IPS DF 4.7 (cell line): ENCODE data around the gene SSTR3.

Source experiments
- DNase-seq: peaks from one replicate; pipeline ENCODE4 v3.0.0-alpha.2; 2013; ENCODE audit warnings: low spot score; ENCODE audit errors: extremely low read depth

The SSTR3 gene

GRCh38 chr22:37229012-37229804, 16.9 kb upstream of the SSTR3 start:
- DNase-seq: no peak

- DNase-seq: no peak
Measured at GRCh38 chr22:37228106-37229011, 16.1 kb upstream of the SSTR3 start.

DNA sequence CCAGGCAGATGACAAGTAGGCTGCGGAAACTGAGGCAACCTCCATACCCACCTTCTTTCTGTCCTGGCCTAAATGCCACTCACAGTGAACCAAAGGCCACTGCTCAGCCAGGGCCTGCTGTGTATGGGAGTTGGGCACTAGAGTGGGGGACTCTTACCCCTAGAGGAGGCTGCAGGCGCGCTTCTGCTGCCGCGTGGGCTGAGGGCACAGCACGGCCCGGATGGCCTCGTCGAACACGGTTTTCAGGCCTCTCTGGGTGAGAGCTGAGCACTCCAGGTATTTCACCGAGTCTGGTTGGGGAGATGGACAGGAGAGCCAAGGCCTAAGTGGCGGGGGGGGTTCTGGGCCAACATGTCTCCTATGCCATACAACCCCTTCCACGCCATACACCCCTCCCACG, 14.2 kb upstream of the SSTR3 start:
- DNase-seq: no peak

- no peak for DNase-seq
Measured at GRCh38 chr22:37226087-37226486, 13.8 kb upstream of the SSTR3 start.

- no peak for DNase-seq
Measured at GRCh38 chr22:37225481-37225880, 13.2 kb upstream of the SSTR3 start.

GRCh38 chr22:37224757-37225420, 12.6 kb upstream of the SSTR3 start:
- DNase-seq: no peak

DNA sequence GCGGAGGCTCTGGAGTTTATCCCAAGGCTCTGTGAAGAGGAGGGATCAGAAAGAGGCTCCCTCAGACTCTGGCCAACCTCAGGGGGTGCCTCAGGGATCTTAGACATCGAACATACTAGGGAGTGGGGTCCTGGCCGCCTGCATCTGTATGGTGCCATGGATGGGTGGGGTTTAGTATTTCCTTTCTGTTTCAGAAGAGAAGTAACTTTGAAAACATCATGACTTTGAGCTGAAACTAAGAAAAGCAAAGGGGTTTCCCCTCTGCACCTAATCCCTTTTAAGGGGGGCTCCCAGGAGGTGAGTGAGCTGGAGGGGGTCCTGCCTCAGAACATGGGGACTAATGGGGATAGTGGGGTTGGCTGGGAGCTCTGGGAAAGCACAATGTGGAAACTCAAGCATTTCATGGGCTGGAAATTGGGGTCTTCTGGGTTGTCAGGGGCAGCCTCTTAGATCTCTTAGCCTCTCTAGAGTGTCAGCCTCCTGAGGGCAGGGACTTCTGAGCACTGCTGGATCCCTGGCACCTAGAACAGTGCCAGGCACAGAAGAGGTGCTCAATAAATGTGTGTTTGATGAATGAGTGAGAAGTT, 11.8 kb upstream of the SSTR3 start:
- DNase-seq: no peak

DNA sequence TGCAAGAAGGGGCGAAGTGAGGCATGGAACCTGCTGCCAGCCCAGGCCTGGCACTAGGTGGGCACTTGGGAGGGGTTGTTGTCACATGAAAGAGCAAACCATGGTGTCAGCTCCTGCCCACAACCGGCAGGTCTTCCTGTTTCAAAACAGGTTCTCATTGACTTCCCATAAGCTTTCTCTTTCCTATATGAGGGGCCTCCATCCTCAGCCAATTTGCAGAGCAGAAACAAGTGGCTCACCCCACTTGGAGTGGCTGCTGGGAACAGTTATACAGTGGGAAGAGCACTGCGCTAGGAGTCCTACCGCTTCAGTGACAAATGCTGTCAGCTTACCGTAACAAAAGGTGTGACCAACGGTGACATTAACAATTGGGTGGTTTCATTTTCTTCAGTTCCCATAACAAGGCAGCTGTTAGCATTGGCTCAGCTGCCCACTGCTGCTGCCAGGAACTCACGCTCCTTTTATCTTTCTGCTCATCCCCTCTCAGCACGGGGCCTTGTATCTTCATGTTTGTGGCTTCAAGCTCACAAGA, 10.2 kb upstream of the SSTR3 start:
- no peak for DNase-seq

- no peak for DNase-seq
Measured at GRCh38 chr22:37221424-37222333, 9.4 kb upstream of the SSTR3 start.

GRCh38 chr22:37220543-37220981, 8.3 kb upstream of the SSTR3 start:
- no peak for DNase-seq

- no peak for DNase-seq
Measured at GRCh38 chr22:37219533-37219932, 7.3 kb upstream of the SSTR3 start.

DNA sequence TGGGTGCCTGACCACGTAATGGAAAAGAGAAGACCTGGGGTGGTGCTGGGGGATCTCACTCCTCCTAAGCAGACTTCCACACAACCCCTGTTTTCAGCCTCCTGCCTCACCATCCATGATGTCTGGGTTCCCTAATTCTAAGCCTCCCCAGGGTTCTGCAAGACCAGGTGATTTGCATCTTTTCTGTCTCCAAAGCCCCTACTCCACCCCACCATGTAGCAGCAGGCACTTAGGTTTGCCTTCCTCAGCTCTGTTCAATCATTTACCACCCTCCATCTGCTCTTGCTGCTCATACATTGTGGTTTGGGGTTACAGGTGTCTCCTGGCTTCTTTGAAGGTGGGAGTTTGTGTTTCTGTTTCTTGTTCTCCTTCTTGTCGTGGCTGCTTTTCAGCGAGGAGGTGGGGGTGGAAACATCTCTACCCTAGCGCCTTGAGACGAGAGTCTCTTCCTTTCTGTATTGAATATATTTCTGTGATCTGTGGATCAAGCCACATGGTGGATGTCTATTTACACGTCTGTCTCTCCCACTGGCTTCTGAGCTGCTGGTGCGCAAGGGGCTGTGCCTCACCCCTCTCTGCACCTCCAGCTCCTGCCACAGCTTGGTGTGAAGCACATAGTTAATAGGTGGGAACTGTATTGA, 6.6 kb upstream of the SSTR3 start:
- DNase-seq: no peak

DNA sequence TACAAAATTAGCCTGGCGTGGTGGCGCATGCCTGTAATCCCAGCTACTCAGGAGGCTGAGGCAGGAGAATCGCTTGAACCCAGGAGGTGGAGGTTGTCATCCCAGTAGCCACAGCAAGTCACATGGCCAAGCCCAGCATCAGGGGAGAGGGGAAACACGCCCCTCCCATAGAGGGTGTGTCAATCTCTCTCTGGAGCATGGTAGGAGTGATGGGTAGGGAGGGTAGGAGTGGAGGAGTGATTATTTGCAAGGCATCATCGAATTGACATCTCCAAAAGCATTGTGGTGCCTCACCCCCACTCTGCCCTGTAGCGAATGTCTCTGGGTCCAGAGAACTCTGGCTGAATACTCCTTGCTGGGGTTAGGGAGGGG, 6.1 kb upstream of the SSTR3 start:
- no peak for DNase-seq

DNA sequence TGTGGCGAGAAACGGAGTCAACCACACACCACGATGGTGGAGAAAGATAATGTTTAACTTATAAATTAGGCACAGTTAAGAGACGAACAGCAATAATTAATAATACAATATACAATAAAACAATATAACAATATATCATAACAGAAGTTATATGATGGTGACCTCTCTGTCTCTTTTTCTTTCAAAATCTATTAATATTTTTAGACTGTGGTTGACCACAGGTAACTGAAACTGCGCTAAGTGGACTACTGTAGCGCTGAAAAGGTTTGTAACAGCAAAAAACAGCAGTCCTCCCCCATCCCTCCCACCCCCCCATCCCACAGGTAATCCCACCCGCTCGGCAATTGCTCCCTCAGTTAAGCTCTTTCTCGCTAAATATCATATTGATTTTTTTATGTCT, 3.6 kb upstream of the SSTR3 start:
- DNase-seq: no peak

GRCh38 chr22:37214731-37215030, 2.4 kb upstream of the SSTR3 start:
- DNase-seq: no peak

DNA sequence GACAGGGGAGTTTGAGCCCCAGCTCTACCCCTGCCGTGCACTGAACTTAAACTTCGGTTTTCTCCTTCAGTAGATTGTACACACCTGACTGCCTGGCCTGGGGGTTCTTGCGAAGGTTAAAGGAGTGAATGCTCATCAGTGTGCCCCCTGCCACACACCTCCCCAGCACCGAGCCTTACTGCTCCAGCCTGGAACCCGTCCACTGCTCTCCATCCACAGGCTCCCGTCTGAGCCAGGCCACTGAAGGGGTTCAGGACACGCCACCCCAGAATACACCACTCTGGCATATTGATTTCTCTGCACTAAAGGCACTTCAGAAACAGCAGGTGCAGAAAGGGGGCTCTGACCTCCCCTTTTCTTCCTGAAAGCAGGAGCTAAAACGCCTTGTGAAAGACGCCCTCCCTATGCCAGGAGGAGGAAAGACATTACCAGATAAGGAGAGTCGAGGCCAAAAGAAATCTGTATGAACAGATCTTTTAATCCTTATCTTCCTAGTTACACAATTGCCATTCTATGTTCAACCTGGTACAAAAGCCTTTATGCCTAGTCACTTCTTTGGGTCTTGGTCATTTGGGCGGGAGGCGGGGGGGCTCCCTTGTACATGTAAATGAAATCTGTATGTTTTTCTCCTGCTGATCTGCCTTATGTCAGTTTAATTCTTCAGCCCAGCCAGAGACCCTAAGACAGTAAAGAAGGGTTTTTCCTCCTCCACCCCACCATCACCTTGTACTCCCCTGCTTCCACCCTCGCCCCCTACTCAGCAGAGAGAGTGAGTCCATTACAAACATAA, 1.9 kb upstream of the SSTR3 start:
- no peak for DNase-seq

DNA sequence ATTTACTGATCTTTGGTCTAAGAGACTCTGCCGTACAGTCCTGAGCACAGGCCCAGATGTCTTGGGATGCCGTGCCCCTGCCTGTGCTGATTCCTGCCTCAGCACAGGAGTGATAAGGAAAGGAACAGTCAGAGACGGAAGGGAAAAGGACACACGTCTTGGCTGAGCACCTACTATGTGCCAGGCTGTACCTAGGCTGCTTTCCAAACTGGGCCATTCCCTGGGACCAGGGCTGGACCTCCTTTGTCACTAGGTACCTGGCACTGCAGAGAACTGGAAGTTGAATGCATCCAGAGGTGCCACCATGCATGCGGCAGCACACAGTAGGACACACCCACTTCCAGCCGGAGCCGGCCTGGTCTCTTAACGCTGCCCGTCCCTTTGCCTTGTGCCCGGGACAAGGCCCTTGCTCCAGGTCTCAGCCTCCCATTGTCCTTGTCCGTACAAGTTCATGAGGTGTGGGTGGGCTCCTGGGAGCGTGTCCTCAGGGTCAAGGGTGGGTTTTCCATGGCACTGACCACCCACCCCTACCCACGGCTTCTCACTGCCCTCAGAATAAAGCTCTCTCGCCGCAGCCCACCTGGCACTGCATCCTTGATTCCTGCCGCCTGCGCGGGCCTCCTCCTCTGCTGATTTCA, 1.1 kb upstream of the SSTR3 start:
- no peak for DNase-seq

- no peak for DNase-seq
Measured at GRCh38 chr22:37211866-37212173, 457 bp downstream of the SSTR3 start.
